Uterus (tissue), 2 donors: ENCODE measurements around the gene DMXL1.

ENCODE experiments used
- POLR2A ChIP-seq, 2 donors: fragments of 450-650 bp; IDR thresholded peaks; one replicate each; pipeline ENCODE4 v1.6.1; 2016; ENCODE audit warnings: antibody characterized with exemption in 2 of 2, mild to moderate bottlenecking in 1 of 2, moderate library complexity in 1 of 2
- TF ChIP-seq, protein P1 (sequence below), 4 experiments: fragments of 200-600 bp in 2 of 4; fragments of 450-650 bp in 2 of 4; sonication (generic) in 2 of 4; IDR thresholded peaks; one replicate each; pipeline ENCODE4 v1.5.1; 2016 to 2019; ENCODE audit warnings: antibody characterized with exemption in 4 of 4, mild to moderate bottlenecking in 2 of 4, moderate library complexity in 1 of 4

DNA sequence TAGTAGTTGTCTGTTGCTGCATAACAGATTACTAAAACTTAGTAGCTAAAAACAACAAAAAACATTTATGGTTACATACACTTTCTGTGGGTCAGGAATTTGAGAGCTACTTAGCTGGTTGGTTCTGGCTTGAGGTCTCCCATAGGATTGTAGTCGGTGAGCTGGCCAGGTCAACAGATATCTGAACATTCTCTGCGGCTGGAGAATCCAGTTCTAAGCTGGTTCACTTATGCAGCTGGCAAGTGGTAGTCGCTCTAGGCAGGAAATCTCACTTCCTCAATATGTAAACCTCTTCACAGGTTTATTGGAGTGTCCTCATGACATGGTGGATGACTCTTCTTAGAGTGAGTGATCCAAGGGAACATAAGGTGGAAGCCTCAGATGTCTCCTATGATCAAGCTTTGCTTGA lies 219.3 kb downstream of the DMXL1 start:
- TF ChIP-seq, protein P1, sequence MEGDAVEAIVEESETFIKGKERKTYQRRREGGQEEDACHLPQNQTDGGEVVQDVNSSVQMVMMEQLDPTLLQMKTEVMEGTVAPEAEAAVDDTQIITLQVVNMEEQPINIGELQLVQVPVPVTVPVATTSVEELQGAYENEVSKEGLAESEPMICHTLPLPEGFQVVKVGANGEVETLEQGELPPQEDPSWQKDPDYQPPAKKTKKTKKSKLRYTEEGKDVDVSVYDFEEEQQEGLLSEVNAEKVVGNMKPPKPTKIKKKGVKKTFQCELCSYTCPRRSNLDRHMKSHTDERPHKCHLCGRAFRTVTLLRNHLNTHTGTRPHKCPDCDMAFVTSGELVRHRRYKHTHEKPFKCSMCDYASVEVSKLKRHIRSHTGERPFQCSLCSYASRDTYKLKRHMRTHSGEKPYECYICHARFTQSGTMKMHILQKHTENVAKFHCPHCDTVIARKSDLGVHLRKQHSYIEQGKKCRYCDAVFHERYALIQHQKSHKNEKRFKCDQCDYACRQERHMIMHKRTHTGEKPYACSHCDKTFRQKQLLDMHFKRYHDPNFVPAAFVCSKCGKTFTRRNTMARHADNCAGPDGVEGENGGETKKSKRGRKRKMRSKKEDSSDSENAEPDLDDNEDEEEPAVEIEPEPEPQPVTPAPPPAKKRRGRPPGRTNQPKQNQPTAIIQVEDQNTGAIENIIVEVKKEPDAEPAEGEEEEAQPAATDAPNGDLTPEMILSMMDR (IDR thresholded peaks at IDR 0.05) = no peak
- TF ChIP-seq POLR2A (IDR thresholded peaks at IDR 0.05) = no peak
